GM15510 (cell line): ENCODE results near the gene PPP1R27.

Experiments used
- POLR2A ChIP-seq: IDR thresholded peaks from 3 replicates; pipeline ENCODE4 v1.6.1; 2011; ENCODE audit warnings: borderline replicate concordance; ENCODE audit not compliant: insufficient read length; ENCODE audit errors: extremely low read depth

Gene PPP1R27

DNA sequence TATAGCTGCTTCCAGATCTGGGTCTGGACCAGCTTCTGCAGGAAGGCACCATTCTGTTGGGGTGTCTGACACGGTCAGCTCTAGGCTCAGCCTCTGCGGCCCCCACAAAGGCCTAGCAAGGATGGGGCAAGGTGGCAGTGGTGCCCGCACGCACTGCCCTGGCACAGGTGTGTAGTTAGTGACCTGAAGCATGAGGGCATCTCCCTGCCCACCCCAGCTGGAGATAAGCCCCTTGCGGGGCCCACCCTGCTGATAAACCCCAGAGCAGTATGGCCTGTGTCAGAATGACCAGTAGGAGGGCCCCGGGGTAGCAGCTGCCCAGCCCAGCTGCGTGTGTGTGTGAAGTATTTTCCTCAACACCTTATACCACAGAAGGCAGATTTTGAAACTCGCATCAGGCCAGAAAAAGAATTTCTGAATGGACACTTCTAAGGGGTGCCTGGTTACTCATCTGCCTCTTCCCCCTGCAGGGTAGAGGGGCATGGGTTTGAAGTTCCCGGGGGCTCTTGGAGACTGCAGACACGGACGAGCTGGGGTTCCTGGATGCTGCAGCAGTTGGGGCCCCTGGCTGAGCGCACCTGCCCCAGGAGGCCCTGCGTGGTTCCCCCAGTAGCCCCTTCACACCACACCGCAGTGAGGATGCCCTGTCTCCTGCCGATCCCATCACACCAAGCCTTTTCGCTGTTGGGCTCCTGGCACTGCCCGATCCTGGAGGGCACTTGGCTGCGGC lies 31.8 kb upstream of the PPP1R27 start:
- peak; percentile 55 for TF ChIP-seq POLR2A

DNA sequence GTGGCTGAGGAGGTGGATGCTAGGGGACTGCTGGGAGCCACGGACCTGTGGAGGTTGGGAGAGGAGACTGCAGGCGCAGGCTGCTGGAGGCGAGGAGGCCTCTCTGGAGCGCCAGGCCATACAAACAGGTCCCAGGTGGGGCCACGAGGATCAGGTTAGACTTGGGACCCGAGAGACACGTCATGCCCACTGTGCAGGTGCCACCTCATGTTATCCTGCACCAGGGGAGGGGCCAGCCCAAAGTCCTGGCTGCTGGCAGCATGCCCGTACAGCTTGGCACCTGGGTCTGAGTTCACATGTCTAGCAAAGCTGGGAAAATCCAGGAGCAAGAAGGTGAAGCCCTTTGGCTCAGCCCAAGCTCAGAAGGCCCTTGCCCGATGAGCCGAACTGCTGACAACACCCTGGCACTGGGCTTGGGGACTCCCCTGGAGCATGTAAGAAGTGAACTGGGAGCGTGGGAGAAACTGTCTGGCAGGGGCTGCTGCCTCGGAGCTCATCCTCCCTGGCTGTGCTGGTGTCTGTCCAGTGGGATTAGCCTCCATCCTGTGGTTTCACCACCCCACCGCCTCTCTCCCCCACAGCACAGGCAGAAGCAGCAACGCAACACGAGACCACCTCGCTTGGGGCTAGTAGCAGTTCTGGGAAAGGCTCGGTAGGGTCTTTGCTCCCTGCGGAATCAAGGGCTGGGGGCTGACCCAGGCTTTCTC lies 31.0 kb upstream of the PPP1R27 start:
- no peak for TF ChIP-seq POLR2A

DNA sequence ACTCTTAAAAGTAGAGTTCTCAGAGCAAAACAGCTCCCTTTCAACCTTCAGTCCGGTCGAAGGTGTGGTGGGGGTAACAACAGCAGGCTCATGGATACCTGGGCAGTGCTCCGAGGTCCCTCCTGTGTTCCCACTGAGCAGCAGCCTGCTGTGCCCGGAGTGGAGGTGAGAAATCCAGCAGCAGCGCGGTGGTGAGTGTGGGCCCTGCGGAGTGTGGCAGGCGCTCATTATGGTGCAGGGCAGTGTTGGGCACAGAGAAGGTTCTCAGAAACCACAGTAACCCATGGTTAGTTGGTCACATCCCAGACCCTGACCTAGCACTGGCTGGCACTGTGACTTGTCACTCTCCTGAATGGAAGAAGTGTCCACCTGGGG lies 30.5 kb upstream of the PPP1R27 start:
- TF ChIP-seq POLR2A = no peak

DNA sequence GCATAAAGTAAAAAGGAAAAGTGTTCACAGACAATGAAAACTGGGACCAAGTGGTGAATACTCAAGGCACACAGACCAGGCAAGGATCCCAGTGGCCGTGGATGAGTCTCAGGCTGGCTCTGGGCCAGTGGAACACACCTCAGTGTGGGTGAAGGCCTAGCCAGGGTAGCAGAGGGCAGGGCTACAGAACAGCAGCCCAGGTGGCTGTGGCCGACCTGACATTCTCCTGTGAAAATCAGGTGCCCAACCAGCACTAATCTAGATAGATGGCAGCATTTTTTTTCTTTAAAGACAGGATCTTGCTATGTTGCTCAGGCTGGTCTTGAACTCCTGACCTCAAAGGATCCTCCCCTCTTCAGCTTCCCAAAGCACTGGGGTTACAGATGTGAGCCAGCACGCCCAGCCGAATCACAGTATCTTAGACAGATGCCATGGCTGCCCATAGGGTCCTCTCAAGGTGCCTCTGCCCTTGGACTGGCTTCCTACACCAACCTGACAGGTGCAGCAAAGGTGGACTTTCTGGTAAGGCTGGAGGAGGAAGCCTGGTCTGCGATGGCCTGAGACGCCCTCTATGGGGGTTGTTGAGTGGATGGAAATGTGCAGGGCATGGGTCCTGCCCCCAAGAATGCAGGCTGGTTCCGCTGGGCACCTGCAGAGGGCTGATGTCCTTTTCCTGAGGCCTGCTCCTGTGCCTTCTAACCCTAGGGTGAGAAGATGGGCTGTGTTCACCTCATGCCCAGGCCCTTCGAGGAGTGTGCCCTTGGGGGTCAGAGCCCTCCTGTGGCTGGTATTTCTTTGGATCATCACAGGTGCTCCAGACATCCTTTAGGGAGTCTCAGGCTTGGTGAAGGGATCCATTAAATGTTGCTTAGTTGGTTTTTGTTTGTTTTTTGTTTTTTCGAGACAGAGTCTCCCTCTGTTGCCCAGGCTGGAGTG lies 29.3 kb upstream of the PPP1R27 start:
- no peak for TF ChIP-seq POLR2A

DNA sequence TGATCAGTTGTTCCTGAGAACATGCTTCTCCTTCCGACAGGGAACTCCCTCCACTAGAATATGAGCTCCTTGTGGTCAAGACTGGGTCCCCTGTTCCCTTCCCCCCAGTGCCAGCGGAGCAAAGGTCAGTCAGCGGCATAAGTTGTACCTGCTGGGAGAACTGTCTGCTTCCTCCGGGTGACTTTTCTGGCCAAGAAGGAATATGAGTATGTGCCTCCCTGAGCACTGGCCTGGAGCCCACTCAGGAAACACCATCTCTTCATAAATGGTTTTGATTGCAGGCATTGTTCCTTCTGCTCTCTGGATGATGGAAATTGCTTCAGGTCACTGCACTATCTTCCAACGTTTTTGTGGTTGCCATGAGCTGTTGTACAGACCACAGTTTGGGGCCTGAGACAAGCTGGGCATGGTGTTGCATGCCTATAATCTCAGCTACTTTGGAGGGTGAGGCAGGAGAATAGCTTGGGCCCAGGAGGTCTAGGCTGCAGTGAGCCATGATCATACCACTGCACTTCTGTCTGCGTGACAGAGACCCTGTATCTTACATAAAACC lies 28.3 kb upstream of the PPP1R27 start:
- TF ChIP-seq POLR2A = no peak

DNA sequence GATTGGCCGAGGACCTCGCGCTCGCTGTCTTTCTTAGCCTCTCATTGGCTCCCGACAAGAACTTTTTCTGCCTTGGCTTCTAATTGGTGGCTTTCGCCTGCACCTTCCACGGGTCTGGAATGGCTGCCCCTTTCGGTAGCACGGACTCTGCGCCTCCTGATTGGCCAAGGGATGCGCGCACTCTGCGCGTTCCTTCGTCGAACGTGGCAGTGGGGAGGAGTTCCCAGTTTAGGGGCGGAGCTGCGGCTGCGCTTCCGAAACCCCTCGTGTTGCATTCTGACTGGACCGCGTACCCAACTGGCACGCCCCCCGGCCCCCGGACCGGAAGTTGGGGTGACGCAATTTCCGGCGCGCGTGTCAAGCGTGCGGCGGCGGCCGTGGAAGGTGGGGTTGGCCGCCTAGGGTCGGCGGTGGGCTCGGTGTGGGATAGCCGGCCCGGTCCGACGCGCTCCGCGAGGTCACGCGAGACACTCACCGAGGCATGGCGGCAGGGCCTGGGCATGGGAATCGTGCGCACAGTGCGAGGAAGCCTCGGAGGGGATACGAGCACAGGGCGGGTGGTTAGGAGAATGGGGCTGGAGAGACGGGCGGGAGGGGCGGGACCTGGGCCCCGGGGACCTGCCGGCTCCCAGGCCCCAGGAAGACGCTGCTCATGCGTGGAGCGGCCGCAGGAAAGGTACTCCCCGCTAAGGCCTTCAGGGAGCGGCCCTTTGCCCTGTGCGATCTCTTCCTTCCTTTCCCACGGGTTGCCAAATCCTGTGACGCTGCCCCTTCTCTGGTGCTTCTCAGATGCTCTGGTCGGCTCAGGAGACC lies 26.1 kb upstream of the PPP1R27 start:
- peak; percentile 94 for TF ChIP-seq POLR2A

DNA sequence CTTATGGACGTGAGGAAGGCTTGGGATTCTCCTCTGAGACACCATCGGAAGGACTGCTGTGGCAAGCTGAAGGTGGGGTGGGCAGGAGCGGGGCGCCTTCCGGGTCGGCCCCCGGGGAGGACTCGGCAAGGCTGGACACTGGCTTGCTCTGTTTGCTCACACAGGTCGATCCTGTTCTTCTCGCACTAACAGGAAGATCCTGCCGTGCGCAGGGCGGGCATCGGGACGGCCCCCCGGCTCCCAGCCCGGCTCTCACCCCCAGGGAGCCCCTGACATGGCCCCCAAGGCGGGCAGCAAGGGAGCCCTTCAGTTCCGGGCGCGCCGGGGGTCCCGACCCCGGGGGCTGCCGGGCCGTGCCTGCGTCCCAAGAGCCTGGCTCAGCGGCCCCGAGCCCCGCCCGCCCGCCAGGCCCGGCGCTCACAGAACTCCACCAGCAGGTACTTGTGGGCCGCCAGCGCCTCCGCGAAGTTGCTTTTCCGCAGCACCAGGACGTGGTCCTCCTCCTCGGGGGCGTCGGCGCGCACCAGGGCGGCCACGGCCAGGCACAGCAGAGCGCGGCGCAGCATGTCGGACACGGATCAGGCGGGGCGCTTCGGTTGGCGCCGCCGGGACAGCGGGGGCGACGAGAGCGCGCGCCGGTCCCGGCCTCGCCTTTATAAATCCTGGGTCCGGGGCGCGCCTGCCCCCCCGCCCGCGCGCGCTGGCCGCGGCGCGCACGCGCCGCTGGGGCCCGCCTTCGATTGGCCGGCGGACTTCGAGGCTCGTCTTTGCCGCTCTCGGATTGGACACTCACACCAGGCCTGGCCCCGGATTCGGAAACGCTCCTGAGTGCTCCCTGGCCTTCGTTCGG lies 25.3 kb upstream of the PPP1R27 start, which contains the start of gene P4HB:
Gene P4HB (minus strand): TSS at position 630 of the 850 bp plus-strand sequence. CDS start 64 bp downstream, at position 566.
- TF ChIP-seq POLR2A = peak; percentile 97

DNA sequence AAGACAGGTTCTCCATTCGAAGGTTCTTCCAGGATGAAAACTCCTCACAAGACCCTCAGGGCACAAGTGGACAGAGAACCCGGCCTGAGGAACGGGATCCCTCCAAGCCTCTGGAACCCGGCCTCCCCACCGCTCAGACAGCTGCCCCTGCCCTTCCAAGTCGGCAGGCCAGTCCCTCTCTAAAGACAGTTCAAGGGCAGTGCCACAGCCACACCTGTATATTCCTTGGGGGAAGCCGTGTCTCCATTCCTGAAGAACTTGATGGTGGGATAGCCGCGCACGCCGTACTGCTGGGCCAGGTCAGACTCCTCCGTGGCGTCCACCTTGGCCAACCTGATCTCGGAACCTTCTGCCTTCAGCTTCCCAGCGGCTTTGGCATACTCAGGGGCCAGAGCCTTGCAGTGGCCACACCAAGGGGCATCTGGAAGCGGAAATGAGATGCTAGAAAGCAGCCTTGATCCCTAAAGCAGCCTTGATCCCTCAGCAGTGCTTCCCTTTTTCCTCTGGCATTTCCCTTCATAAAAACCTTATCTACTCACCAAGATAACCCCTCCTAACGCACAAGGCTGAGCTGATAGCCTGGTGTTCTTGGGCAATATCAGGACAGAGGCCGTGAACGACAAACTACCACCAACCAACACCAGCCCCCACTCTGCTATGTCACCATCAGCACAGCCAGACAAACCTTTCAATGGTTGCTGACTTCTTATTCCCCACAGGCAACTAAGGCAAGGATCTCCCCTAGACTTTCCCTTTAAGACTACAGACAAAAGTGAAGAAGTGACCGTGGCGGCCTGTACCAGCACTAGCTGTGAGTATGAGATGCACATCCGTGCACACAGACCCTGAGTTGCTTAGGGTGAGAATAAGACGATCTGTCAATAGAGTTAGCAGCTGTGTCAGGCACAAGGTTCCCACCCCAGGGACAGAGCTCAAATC lies 24.4 kb upstream of the PPP1R27 start:
- no peak for TF ChIP-seq POLR2A

DNA sequence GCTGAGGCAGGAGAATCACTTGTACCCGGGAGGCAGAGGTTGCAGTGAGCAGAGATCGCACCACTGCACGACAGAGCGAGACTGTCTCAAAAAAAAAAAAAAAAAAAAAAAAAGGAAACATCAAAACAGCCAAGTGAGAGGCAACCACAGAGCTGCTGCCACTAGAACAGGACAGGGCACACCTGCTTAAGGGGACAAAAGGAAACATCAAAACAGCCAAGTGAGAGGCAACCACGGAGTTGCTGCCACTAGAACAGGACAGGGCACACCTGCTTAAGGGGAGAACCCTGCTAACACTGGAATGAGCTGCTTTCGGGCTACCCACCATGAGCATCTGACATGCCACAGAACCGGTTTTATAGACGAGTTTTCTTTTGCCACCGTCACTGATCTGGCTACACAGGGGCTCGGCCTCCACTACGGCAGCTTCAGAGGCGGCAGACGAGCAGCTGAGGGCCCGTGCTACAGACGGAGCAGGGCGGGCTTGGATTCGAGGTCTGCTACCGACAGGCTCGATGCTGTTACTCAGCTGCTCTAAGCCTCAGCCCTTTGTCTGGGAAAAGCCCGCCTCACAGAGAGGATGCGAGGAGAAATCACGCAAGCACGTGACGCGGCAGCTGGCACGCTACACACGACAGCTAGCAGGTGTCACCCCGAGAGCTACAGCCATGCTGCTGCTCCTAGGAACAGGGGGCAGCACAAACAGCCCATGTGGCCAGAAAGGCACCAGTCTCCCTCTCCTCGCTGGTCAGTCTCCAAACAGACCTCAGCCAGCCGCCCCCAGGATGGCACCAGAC lies 23.5 kb upstream of the PPP1R27 start:
- no peak for TF ChIP-seq POLR2A

DNA sequence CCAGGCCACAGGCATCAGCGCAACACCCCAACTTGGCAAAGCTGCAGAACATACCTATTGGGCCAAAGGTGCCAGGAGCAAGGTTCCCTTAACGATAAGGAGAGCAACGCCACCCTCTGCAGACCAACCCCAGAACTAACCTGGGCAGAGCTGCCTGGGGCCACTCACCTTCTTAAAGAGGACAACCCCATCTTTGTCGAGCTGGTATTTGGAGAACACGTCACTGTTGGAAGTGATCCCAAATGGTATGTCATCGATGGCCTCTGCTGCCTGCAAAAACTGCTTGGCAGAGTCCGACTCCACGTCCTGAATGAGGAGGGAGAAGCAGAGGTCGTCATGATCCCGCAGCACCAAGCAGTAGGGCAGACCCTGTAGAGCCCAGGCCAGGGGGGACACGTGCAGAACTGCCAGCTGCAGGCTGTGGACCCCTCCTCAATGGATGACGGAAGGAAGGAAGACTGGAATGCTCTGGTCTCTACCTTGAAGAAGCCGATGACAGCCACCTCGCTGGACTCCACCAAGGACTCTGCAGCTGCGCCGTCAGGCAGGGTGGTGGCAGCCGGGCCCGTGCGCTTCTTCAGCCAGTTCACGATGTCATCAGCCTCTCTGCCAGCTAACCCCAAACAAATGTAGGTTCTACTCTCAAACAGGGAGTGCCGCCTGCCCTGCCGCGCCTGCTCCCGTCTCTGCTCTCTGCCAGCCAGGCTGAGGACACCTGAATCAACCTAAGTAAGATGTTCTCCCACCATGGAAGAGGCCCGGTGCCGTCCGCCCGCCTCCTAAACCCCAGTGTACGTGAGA lies 20.3 kb upstream of the PPP1R27 start:
- TF ChIP-seq POLR2A = no peak
